A549 treated with AZD9567 at 1 μM for 4 hours (cell line): ENCODE data around the gene AFAP1. TPM values are rescaled to one million over a fixed set of nuclear protein-coding genes. Genes with fewer than 3 reads are reported as not detected.

Experiments used
- total RNA-seq: library from RNA; stranded (reverse); fragments of 200-300 nt; extraction: Qiagen RNA extraction; gene quantifications from 5 replicates; pipeline ENCODE4 v1.2.3, GENCODE V29; 2022; ENCODE audit not compliant: insufficient read depth

AFAP1 gene
- 16.4 to 20.7 TPM (median 19.8 TPM) in 5 replicates for total RNA-seq

DNA sequence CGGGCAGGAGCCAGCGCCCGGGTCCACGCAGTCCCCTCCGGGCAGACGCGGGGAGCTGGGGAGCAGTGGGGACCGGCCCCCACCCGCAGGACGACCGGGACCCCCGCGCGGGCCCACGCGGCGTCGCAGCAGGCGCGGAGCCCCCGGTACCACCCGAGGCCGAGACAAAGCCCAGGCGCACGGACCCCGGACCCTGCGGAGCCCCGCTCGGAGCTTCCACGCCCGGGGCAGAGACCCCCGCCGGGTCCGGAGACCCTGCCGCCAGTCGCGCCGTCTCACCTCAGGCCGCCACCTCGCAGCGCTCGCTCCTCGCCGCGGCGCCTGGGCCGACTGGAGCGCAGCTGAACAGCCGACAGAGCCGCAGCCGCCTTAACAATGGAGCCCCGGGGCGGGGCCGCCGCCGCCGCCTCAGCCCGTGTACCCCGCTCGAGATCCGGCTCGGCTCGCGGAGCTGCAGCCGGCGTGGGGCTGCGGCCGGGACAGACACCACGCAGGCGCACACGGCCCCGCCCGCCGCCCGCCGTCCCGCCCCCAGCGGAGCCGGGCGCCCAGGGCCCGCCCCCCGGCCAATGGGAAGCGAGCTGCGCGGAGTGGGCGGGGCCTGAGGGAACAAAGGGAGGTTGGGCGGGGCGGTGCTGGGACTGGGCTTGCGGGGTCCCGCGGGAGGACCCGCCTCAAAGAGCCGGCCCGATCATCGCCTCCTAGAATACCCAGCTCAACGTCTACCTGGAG, at the start of gene AFAP1:
Gene AFAP1, minus strand, starts transcription at position 485 of the 732 bp plus-strand sequence. CDS start 67,783 bp downstream, outside the sequence.

Other genes with a start within 250 kb of the AFAP1 start
- 3.9 to 7.5 TPM (median 5.3 TPM) in 5 replicates for gene ABLIM2, start 219.0 kb upstream of the AFAP1 start, total RNA-seq